22Rv1 (cell line): Measurements from ENCODE around the gene NRXN3.

Experiments used
- H3K27ac ChIP-seq: fragments of 450-650 bp; 2 replicates; pipeline ENCODE4 v1.5.1; 2017
- ZFX ChIP-seq: fragments of 450-650 bp; IDR thresholded peaks from 2 replicates; pipeline ENCODE4 v1.6.1; 2017; ENCODE audit warnings: antibody characterized with exemption, borderline replicate concordance
- TF ChIP-seq, protein P1 (sequence below): fragments of 450-650 bp; IDR thresholded peaks from 2 replicates; pipeline ENCODE4 v1.5.1; 2017; ENCODE audit warnings: mild to moderate bottlenecking

NRXN3 gene

GRCh38 chr14:78238141-78238540, 68.0 kb downstream of the NRXN3 start:
- TF ChIP-seq ZFX, result no peak
- TF ChIP-seq, protein P1, sequence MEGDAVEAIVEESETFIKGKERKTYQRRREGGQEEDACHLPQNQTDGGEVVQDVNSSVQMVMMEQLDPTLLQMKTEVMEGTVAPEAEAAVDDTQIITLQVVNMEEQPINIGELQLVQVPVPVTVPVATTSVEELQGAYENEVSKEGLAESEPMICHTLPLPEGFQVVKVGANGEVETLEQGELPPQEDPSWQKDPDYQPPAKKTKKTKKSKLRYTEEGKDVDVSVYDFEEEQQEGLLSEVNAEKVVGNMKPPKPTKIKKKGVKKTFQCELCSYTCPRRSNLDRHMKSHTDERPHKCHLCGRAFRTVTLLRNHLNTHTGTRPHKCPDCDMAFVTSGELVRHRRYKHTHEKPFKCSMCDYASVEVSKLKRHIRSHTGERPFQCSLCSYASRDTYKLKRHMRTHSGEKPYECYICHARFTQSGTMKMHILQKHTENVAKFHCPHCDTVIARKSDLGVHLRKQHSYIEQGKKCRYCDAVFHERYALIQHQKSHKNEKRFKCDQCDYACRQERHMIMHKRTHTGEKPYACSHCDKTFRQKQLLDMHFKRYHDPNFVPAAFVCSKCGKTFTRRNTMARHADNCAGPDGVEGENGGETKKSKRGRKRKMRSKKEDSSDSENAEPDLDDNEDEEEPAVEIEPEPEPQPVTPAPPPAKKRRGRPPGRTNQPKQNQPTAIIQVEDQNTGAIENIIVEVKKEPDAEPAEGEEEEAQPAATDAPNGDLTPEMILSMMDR, result no peak

DNA sequence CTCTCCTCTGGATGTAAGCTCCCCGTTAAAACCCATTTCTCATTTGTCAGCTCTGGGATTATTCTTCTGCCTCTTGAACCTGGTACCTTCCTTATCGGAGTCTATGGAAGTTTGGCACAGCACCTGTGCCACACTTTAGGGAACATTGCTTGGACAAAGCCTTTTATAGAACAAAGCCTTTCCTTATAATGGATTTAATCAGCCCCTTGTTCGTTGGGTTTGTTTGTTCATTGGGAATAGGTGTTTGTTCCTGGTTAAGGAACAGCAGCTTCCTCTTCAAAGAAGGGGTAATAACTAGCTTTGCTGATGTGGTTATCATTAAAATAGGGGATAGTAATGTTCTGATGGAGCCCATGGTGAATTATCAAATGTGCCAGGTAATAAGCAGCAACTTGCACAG, 70.4 kb downstream of the NRXN3 start:
- H3K27ac ChIP-seq, result no peak overlapping the region
- TF ChIP-seq, protein P1, result no peak
- no peak for TF ChIP-seq ZFX

More at GRCh38 chr14:78238141-78238540, 68.0 kb downstream of the NRXN3 start:
- no peak overlapping the region for H3K27ac ChIP-seq

DNA sequence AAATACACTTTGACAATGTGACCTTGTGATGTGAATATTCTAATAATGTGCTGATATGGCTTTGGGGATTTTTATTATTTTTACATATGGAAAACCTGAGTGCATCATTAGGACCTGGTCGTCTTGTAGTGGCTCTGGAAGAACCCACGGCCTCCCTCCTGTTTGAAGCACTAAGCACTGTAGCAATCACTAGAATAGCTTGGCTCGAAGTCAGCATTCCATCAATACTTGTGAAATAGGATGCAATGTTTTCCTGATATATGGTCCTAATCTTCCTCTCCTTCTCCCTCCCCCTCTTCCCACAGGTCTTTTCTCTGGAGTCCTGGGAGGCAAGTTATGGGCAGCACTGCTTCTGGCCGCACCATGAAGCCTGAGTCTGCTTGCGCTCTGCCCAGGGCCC, 71.9 kb downstream of the NRXN3 start:
- H3K27ac ChIP-seq, result no peak overlapping the region
- TF ChIP-seq ZFX, result no peak
- TF ChIP-seq, protein P1, result no peak

GRCh38 chr14:78243187-78243586, 73.0 kb downstream of the NRXN3 start:
- no peak for TF ChIP-seq ZFX
- TF ChIP-seq, protein P1, result no peak
- no peak overlapping the region for H3K27ac ChIP-seq

DNA sequence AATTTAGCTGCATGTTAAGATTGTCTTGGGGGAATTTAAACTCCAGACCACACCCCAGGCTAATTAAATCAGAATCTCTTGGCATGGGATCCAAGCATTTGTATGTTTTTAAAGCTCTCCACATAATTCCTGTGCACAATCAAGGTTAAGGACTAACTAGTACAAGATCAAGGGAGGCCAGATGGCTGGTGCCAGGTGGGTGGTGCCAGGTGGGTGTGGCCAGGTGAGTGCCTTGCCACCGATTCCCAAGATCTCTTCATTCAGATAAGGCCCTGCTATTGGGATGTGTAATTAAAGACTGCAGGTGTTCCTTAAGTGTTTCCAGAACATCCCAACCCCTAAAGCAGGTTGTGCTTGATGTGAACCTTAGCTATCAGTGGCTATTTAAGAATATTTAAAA, 75.1 kb downstream of the NRXN3 start:
- no peak overlapping the region for H3K27ac ChIP-seq
- no peak for TF ChIP-seq ZFX
- TF ChIP-seq, protein P1, result no peak

DNA sequence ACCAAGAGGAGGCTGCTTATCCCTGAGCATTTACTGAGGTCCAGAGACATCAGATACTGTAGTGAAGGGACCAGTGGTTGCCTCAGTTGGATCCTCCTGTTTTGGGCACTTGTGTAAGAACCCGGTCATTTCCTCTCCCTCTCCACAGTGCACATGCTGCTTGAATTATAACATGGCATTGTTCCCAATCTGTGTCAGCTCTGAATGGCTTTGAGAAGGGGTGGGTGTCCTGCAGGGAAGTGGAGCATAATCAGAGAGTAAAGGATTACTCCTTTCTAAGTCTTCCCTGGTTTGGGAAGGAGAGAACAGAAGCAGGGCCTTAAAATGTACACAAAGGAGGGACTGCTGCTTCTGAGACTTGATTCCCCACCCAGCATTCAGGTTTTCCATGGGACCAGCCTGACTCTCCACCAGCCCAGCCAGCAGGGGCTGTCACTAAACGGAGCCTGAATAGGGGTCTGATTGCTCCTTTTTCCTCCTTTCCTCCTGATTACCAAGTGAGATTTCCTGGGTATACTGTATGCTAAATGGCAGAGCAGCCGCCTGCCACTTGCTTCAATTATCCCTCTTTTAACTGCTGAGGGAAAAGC, 78.4 kb downstream of the NRXN3 start:
- no peak overlapping the region for H3K27ac ChIP-seq
- TF ChIP-seq, protein P1, result no peak

- no peak overlapping the region for H3K27ac ChIP-seq
- no peak for TF ChIP-seq ZFX
- TF ChIP-seq, protein P1, result no peak
Measured at GRCh38 chr14:78251308-78251707, 81.1 kb downstream of the NRXN3 start.
